ENCODE data around the gene ABO. TPM values are rescaled to one million over a fixed set of nuclear protein-coding genes. Genes with fewer than 3 reads are reported as not detected.

ABO gene
- total and polyA plus RNA-seq, 2 of the 8 experiments (the other 6 are each of a cell fraction or from before 2014, with no cell fraction given) = 0.03 TPM; not detected in 1

DNA sequence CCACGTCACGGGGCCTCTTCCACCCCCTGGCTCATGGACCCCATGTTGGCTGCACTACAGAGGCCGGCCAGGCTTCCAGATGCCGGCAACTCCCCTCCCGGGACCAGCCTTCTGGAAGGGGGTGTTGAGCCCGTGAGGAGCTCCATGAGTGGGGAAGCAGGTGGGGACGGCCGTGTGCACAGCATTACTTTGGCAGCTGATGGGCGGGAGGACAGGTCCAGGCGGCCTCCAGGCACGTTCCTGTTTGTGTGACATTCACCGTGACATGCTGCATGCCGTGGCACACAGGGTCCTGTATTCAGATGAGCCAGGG, 29.1 kb upstream of the ABO start:
- no peak overlapping the region for H4K91ac ChIP-seq (replicated peaks; ENCODE audit: insufficient read length, low read length)
- H3K27ac ChIP-seq (ENCODE audit: low read depth, low read length) = no peak overlapping the region
- CTCF ChIA-PET (ENCODE audit: partially characterized antibody) = interaction anchor here (1.4 to 1.5 kb wide), 2 partner anchors 21 to 116 kb away, joined by 4 to 12 read pairs; no protein-coding TSS in a partner anchor
- no peak overlapping the region for H3K14ac ChIP-seq (ENCODE audit: insufficient read length)
- no peaks in the 10 kb centered on the region for H3K79me2 ChIP-seq (ENCODE audit: control insufficient read depth in 1 of 2, insufficient read depth in 2 of 2, low read length in 2 of 2)
- H2BK120ac ChIP-seq (replicated peaks; ENCODE audit: low read depth, low read length) = no peak overlapping the region
- H2BK20ac ChIP-seq (ENCODE audit: low read length) = no peak overlapping the region
- no peak overlapping the region for H4K5ac ChIP-seq (ENCODE audit: insufficient read length, low read depth, low read length)
- no peaks in the 10 kb centered on the region; a peak in 1 of 7 replicates for H3K27me3 ChIP-seq (replicated peaks in 1 of 4; ENCODE audit: control insufficient read depth in 3 of 4, extremely low read depth in 1 of 4, insufficient read depth in 3 of 4, low read length in 3 of 4)
- H3K4me1 ChIP-seq (replicated peaks in 1 of 4; ENCODE audit: control insufficient read depth in 3 of 4, insufficient read depth in 4 of 4, low read length in 3 of 4) = no peaks in the 10 kb centered on the region
- no peaks in the 10 kb centered on the region for H3K36me3 ChIP-seq (ENCODE audit: control insufficient read depth in 2 of 4, insufficient read depth in 4 of 4, low read length in 3 of 4)
- no peaks in the 10 kb centered on the region for H3K9me3 ChIP-seq (ENCODE audit: insufficient read depth in 2 of 2, low read depth in 1 of 2, low read length in 1 of 2)
- H4K20me1 ChIP-seq (replicated peaks in 1 of 2; ENCODE audit: control insufficient read depth in 1 of 2, insufficient read depth in 2 of 2, low read length in 2 of 2) = no peaks in the 10 kb centered on the region
- POLR2A ChIA-PET (ENCODE audit: partially characterized antibody) = interaction anchor here (1.4 kb wide), 1 partner anchor 44 kb away, joined by 4 read pairs; the partner anchor contains the start of genes MED22 and RPL7A
- no peak overlapping the region for H2BK5ac ChIP-seq (ENCODE audit: low read depth, low read length)
- no peak overlapping the region for H2AFZ ChIP-seq (ENCODE audit: low read length)
- H2BK12ac ChIP-seq (ENCODE audit: low read depth, low read length) = no peak overlapping the region
- DNase-seq (ENCODE audit: low read depth in 1 of 2, low spot score in 2 of 2) (no peak), FAIRE-seq (no peak)
- H3K4ac ChIP-seq (replicated peaks; ENCODE audit: insufficient read length, low read depth, low read length) = no peak overlapping the region
- H2BK15ac ChIP-seq (ENCODE audit: low read length) = no peak overlapping the region
- 84% methylated on average over 12 of the region's 13 CpGs; no CpG with 5 or more reads in 1 of the 2 experiments for WGBS, 2 experiments (ENCODE audit: extremely low coverage in 1 of 2, insufficient coverage in 1 of 2, insufficient read length in 1 of 2, insufficient replicate concordance in 2 of 2, low coverage in 1 of 2, low lambda C conversion rate in 2 of 2, missing lambda C conversion rate in 1 of 2)
- H3K4me3 ChIP-seq (ENCODE audit: extremely low read depth in 1 of 4, insufficient read depth in 2 of 4, low read depth in 3 of 4, low read length in 4 of 4) = no peak overlapping the region
- H3K23me2 ChIP-seq (ENCODE audit: low read depth, low read length) = no peaks in the 10 kb centered on the region
- H3K9ac ChIP-seq (replicated peaks in 1 of 4; ENCODE audit: extremely low read depth in 1 of 4, low read depth in 3 of 4, low read length in 3 of 4) = no peak overlapping the region
- H3K79me1 ChIP-seq (ENCODE audit: low read depth, low read length) = no peaks in the 10 kb centered on the region
- H2AK5ac ChIP-seq (ENCODE audit: low read depth, low read length) = no peak overlapping the region
- no peak overlapping the region for H3K23ac ChIP-seq (ENCODE audit: insufficient read length)
- H3K56ac ChIP-seq (replicated peaks; ENCODE audit: insufficient read length, low read depth, low read length) = no peak overlapping the region
- no peak for TF ChIP-seq SP4 (IDR thresholded peaks at IDR 0.05; ENCODE audit: low read length)
- no peak for TF ChIP-seq TEAD4 (IDR thresholded peaks at IDR 0.05; ENCODE audit: low read depth, low read length)
- TF ChIP-seq KDM1A (IDR thresholded peaks at IDR 0.05; ENCODE audit: borderline replicate concordance, low read length) = no peak
- TF ChIP-seq TCF12 (IDR thresholded peaks at IDR 0.05; ENCODE audit: low read depth, low read length) = no peak
- no peak for TF ChIP-seq CTCF (IDR thresholded peaks at IDR 0.05; ENCODE audit: control extremely low read depth in 1 of 3, insufficient read depth in 1 of 3, low read depth in 1 of 3, low read length in 3 of 3)
- TF ChIP-seq SP1 (IDR thresholded peaks at IDR 0.05; ENCODE audit: low read depth, low read length) = no peak
- TF ChIP-seq POLR2AphosphoS5 (IDR thresholded peaks at IDR 0.05; ENCODE audit: low read depth, low read length) = no peak
- no peak for TF ChIP-seq RXRA (IDR thresholded peaks at IDR 0.05; ENCODE audit: insufficient read depth, low read depth, low read length)
- no peak for TF ChIP-seq EP300 (IDR thresholded peaks at IDR 0.05; ENCODE audit: borderline replicate concordance in 1 of 2, low read depth in 2 of 2, low read length in 2 of 2)
- no peak for TF ChIP-seq RBBP5 (IDR thresholded peaks at IDR 0.05; ENCODE audit: borderline replicate concordance, low read depth, low read length)
- no peak for TF ChIP-seq SIN3A (conservative IDR thresholded peaks at IDR 0.05 in 1 of 2, IDR thresholded peaks at IDR 0.05 in 1 of 2; ENCODE audit: low read depth in 1 of 2, low read length in 2 of 2)
- no peak for TF ChIP-seq BCL11A (IDR thresholded peaks at IDR 0.05; ENCODE audit: low read depth in 2 of 2, low read length in 2 of 2)
- no peak overlapping the region for H3K4me2 ChIP-seq (ENCODE audit: insufficient read depth in 1 of 2, low read depth in 2 of 2, low read length in 2 of 2)
- no peak overlapping the region for H3K18ac ChIP-seq (ENCODE audit: extremely low read depth, low read length)
- H4K8ac ChIP-seq (ENCODE audit: extremely low read depth, insufficient read depth, low read length) = no peak overlapping the region
